Middle frontal gyrus (tissue), 1 donor: ENCODE measurements around the gene FCHO1.
"Not testable (repeated sequence)": the region's sequence is repeated elsewhere in the genome, so short reads cannot be mapped to it uniquely, and the experiment has no call there.

Experiments used
- DNase-seq: peaks from one replicate; pipeline ENCODE4 v3.0.0-alpha.2; 2015; ENCODE audit warnings: low spot score; ENCODE audit errors: extremely low spot score

The FCHO1 gene

GRCh38 chr19:17762505-17763229 is 11.4 kb downstream of the FCHO1 start:
- DNase-seq, result no peak

DNA sequence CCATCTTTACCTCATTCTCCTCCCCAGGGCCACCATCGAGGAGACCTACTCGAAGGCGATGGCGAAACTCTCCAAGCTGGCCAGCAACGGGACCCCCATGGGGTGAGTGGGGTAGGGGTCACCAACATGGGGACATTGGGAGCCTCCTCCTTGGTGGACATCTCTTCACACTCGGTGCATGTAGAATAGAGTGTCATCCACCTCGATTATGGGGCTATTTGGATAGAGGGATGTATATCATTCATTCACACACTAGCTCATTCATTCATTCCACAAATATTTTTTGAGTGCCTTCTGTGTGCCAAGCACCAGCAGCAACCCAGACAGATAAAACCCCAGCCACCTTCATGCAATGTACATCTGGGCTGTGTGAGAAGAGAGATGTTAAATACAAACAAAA is 13.1 kb downstream of the FCHO1 start:
- DNase-seq, result no peak

GRCh38 chr19:17765069-17765618 is 13.9 kb downstream of the FCHO1 start:
- DNase-seq, result no peak

DNA sequence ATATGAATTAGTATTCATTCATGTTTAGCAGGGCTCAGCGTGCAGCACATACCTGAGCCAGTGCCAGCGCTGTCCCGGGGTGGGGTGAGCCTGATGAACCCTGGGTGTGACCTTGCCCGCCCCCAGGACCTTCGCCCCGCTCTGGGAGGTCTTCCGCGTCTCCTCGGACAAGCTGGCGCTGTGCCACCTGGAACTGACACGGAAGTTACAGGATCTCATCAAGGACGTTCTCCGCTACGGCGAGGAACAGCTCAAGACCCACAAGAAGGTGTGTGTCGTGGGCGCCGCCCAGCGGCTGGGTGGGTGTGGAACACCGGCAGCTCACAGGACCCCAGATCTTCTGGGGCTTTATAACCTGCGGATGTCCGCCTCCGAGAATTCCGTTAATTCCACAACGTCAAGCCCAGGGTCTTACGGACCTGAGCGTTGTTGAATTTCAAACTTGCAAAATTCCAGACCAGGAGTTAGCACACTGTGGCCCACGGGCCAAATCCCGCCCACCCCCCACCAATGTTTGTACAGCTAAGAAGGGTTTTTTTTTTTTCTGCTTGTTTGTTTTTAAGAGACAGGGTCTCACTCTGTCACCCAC is 15.4 kb downstream of the FCHO1 start:
- DNase-seq, result no peak

DNA sequence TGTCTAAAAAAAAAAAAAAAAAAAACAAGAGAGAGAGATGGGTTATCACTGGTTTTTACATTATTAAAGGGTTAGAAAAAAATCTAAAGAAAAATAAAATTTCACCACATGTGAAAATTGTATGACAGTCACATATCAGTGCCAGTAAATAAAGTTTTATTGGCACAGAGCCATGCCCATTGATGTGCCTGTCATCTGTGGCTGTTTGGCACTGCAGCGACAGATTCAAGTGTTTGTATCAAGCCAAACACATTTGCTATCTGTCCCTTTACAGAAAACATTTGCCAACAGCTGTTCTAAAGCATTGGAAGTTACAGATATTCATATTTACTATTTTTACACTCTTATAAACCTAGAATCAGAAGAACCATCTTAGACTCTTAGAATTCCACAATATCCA is 16.3 kb downstream of the FCHO1 start:
- no peak for DNase-seq

- no peak for DNase-seq
Measured at GRCh38 chr19:17770613-17771012, 19.3 kb downstream of the FCHO1 start.

DNA sequence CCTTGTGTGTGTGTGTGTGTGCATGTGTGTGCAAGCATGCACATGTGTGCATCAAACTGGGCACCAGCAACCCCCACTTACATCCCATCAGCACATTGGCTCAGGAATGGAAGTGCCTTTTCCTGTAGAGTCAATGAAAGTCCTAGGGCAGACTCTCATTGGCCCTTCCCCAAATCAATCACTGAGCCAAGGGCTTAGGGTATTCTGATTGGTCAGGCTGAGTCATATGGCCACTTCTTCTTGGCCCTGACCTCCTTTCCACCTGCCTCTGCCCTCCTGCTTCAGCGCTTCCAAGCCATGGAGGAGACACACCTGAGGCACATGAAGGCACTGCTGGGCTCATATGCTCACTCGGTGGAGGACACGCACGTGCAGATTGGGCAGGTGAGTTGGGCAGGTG is 20.9 kb downstream of the FCHO1 start:
- DNase-seq, result no peak

GRCh38 chr19:17775245-17775927 is 24.1 kb downstream of the FCHO1 start:
- DNase-seq, result no peak

- no peak for DNase-seq
Measured at GRCh38 chr19:17775991-17776803, 24.9 kb downstream of the FCHO1 start.

DNA sequence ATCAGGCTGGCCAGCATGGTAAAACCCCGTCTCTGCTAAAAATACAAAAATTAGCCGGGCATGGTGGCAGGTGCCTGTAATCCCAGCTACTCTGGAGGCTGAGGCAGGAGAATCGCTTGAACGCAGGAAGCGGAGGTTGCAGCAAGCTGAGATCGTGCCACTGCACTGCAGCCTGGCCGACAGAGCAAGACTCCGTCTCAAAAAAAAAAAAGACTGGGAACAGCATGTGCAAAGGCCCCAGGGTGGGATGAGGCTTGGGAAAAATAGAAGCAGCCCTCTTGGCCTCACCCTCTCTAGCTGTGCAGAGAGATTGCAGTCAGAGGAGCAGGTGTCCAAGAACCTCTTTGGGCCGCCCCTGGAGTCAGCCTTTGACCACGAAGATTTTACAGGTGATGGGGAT is 26.6 kb downstream of the FCHO1 start:
- not testable (repeated sequence) for DNase-seq

GRCh38 chr19:17778251-17778967 is 27.1 kb downstream of the FCHO1 start:
- DNase-seq, result no peak

DNA sequence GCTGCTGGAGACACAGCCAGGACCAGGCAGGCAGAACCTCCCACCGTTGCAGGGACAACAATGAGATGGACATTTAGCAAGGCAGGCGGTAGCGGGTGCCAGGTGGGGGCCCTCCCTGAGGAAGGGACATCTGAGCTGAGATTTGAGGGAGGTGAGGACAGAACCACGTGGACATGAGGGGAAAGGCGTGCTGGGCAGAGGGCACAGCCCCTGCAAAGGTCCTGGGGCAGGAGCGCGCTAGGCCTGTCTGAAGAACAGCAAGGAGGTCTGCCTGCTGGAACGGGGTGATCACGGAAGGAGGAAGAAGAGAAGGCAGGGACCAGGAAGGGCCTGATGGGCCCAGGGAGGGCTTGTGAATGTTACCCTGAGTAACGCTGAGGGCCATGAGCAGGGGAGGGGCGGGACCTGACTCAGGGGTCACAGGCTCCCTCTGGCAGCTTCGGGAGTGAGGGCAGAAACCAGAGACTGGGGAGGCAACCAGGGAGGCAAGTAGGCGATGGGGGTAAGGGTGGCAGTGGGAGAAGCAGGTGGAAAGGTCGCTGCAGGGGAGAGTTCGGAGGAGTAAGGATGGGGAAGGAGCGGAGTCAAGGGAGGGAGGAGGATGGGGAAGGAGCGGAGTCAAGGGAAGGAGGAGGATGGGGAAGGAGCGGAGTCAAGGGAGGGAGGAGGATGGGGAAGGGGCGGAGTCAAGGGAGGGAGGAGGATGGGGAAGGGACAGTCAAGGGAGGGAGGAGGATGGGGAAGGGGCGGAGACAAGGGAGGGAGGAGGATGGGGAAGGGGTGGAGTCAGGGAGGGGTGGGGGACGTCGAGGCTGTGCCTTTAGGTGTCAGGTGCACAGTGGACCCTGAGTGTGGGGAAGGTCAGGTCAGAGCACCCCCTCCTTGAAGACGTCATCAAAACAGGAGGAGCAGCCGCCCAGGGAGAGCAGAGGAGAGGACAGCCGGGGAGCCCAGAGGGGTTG is 28.0 kb downstream of the FCHO1 start:
- no peak for DNase-seq

- no peak for DNase-seq
Measured at GRCh38 chr19:17780781-17781180, 29.5 kb downstream of the FCHO1 start.

GRCh38 chr19:17783721-17784120 is 32.4 kb downstream of the FCHO1 start:
- DNase-seq, result not testable (repeated sequence)

- DNase-seq, result peak; percentile 46
Measured at GRCh38 chr19:17784201-17785008, 33.1 kb downstream of the FCHO1 start.

DNA sequence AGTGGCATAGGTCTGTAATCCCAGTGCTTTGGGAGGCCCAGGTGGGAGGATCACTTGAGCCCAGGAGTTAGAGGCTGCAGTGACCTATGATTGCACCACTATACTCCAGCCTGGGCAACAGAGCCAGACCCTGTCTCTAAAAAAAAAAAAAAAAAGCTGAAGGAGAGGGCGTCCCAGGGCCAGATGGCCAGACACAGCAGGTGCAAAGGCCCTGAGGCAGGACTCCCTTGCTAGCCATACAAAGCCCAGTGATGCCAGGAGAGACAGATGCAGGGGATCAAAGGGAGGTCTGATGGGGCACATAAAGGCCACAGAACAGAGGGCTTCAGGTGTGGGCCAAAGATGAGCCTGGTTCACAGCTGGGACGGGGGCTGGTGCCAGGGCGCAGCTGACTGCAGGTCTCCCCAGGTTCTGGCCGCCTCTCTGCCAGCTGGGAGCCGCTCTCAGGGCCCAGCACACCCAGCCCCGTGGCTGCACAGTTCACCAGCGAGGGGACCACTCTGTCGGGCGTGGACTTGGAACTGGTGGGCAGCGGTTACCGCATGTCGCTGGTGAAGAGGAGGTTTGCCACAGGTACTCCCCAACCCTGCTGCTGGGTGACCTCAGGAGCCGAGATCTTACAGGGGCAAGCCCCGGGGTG is 36.1 kb downstream of the FCHO1 start:
- DNase-seq, result no peak

- DNase-seq, result no peak
Measured at GRCh38 chr19:17788632-17789031, 37.4 kb downstream of the FCHO1 start.

GRCh38 chr19:17790059-17790780 is 38.9 kb downstream of the FCHO1 start:
- DNase-seq, result no peak
